GM12891 (cell line): ENCODE measurements around the gene RBFOX2.

ENCODE experiments used
- PAX5 ChIP-seq: IDR thresholded peaks from 2 replicates; pipeline ENCODE4 v1.6.1; 2011; ENCODE audit warnings: low read length, moderate library complexity, mild to moderate bottlenecking; ENCODE audit not compliant: insufficient read depth, severe bottlenecking
- POLR2A ChIP-seq: IDR thresholded peaks from 2 replicates; pipeline ENCODE4 v1.6.1; 2011; ENCODE audit warnings: low read depth, low read length, control low read depth
- POLR2AphosphoS5 ChIP-seq: IDR thresholded peaks from 2 replicates; pipeline ENCODE4 v1.6.1; 2011; ENCODE audit warnings: low read depth, low read length, control low read depth
- POU2F2 ChIP-seq: IDR thresholded peaks from 2 replicates; pipeline ENCODE4 v1.6.1; 2011; ENCODE audit warnings: low read depth, mild to moderate bottlenecking, control low read depth, low read length, moderate library complexity
- TAF1 ChIP-seq: IDR thresholded peaks from 2 replicates; pipeline ENCODE4 v1.6.1; 2011; ENCODE audit warnings: low read depth, low read length, control low read depth

DNA sequence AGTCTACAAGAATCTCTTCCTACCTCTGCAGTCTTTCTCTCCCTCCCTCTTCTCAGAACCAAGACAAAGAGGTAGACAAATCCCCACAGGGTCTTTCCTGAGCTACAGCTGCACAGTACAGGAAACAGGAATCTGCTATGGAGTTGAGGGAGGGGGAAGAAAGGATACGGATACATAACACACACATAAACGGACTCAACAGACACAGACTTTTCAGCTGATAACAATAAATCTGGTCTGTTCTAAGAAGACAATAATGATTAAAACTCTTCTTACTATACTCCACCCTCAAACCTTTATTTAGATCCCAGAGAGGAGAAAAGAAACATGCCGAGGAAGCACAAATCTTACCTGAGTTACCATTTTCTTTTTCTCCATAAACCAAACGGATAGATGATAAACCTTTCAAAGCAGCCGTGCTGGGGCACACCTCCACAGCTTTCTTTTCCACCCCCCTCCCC, 188.8 kb downstream of the RBFOX2 start:
- TF ChIP-seq POLR2A: no peak
- no peak for TF ChIP-seq POU2F2
- no peak for TF ChIP-seq TAF1
- TF ChIP-seq POLR2AphosphoS5: no peak
- TF ChIP-seq PAX5: no peak
